HCT116 (cell line): Measurements from ENCODE around the gene STXBP3. TPM values are rescaled to one million over a fixed set of nuclear protein-coding genes. Genes with fewer than 3 reads are reported as not detected.
A peak's percentile ranks its signal among the peaks of the same experiment; 100 is the strongest.

Experiments
- ATAC-seq: fragments of 200-7000 bp; cut with Tn5 transposase; 2 replicates; pipeline ENCODE4 v1.9.1; 2020; ENCODE audit warnings: mild to moderate bottlenecking, moderate library complexity
- BruUV-seq: library from RNA; stranded (reverse); fragments of 400-500 nt; replicated peaks from 2 replicates; lab custom pipeline; 2021; lab: Mats Ljungman, UMichigan
- CTCF ChIA-PET: fragments of 300-600 bp; sonication (Branson Sonifier 250); formaldehyde crosslinking; loops from one replicate; lab custom pipeline; 2021; ENCODE audit warnings: antibody characterized with exemption; lab: Charles Lee
- POLR2A ChIA-PET: fragments of 300-600, 350-600 bp; sonication (Branson Sonifier 250); formaldehyde crosslinking; loops from one replicate; lab custom pipeline; 2021; ENCODE audit warnings: antibody characterized with exemption; lab: Charles Lee
- RAD21 ChIA-PET, 2 experiments: fragments of 300-600 bp; sonication (Branson Sonifier 250); formaldehyde crosslinking; loops; one replicate each; lab custom pipeline; 2023; ENCODE audit warnings: low total read pairs in 2 of 2; ENCODE audit not compliant: uncharacterized antibody in 2 of 2, unreplicated experiment in 2 of 2, low non-redundant PET in 1 of 2; lab: Charles Lee
- DNase-seq: peaks from one replicate; pipeline ENCODE4 v3.0.0-alpha.2; 2010; ENCODE audit warnings: low read depth, low spot score
- H2AFZ ChIP-seq: fragments of 200-600 bp; shearing (Covaris generic), sonication (generic); 2 replicates; pipeline ENCODE4 v1.6.1; 2017; ENCODE audit warnings: low read depth, mixed run types, mixed read lengths, antibody characterized with exemption, low read length; ENCODE audit not compliant: poor library complexity, severe bottlenecking
- H3K27ac ChIP-seq: 2 replicates; pipeline ENCODE4 v1.5.1; 2012; ENCODE audit warnings: low read depth, low read length
- H3K27me3 ChIP-seq: fragments of 200-600 bp; sonication (generic); 2 replicates; pipeline ENCODE4 v1.6.1; 2016; ENCODE audit warnings: mixed run types, low read length, mixed read lengths; ENCODE audit not compliant: insufficient read depth
- H3K36me3 ChIP-seq, 2 experiments: fragments of 200-500 bp in 1 of 2; fragments of 200-600 bp in 1 of 2; sonication (Bioruptor generic) in 1 of 2; sonication (generic) in 1 of 2; 2 replicates each; pipeline versions ENCODE4 v1.5.1 to v1.6.1; 2014 to 2016; ENCODE audit warnings: low read length in 2 of 2, inconsistent platforms in 1 of 2, mixed read lengths in 1 of 2, mixed run types in 1 of 2; ENCODE audit not compliant: insufficient read depth in 2 of 2, control insufficient read depth in 1 of 2
- H3K4me1 ChIP-seq, 2 experiments: fragments of 200-600 bp in 1 of 2; sonication (generic) in 1 of 2; 2 replicates each; pipeline versions ENCODE4 v1.5.1 to v1.6.1; 2012 to 2017; ENCODE audit warnings: low read length in 2 of 2, inconsistent platforms in 1 of 2, mild to moderate bottlenecking in 1 of 2, mixed read lengths in 1 of 2, mixed run types in 1 of 2, moderate library complexity in 1 of 2; ENCODE audit not compliant: insufficient read depth in 2 of 2, control insufficient read depth in 1 of 2
- H3K4me2 ChIP-seq: fragments of 200-600 bp; sonication (generic); 2 replicates; pipeline ENCODE4 v1.6.1; 2017; ENCODE audit warnings: mixed run types, low read length, mixed read lengths
- H3K4me3 ChIP-seq, 2 experiments: fragments of 200-600 bp in 1 of 2; sonication (generic) in 1 of 2; replicated peaks in 1 of 2; 2 replicates each; pipeline ENCODE4 v1.5.1; 2011 to 2016; ENCODE audit warnings: low read length in 2 of 2, control low read depth in 1 of 2, low read depth in 1 of 2, mild to moderate bottlenecking in 1 of 2, mixed read lengths in 1 of 2, mixed run types in 1 of 2
- H3K79me2 ChIP-seq: fragments of 200-600 bp; sonication (generic); 2 replicates; pipeline ENCODE4 v1.6.1; 2017; ENCODE audit warnings: mild to moderate bottlenecking, mixed run types, low read length, moderate library complexity, mixed read lengths; ENCODE audit not compliant: insufficient read depth
- H3K9ac ChIP-seq: fragments of 200-600 bp; sonication (generic); 2 replicates; pipeline ENCODE4 v1.6.1; 2016; ENCODE audit warnings: low read length, mixed read lengths
- H3K9me2 ChIP-seq: fragments of 200-600 bp; sonication (generic), shearing (Covaris generic); 2 replicates; pipeline ENCODE4 v1.6.1; 2017; ENCODE audit warnings: mixed run types, mild to moderate bottlenecking, moderate library complexity; ENCODE audit not compliant: insufficient read depth
- H3K9me3 ChIP-seq, 2 experiments: fragments of 200-500 bp in 1 of 2; fragments of 200-600 bp in 1 of 2; sonication (Bioruptor generic) in 1 of 2; sonication (generic) in 1 of 2; 2 replicates each; pipeline ENCODE4 v1.6.1; 2014 to 2017; ENCODE audit warnings: low read length in 2 of 2, mixed read lengths in 2 of 2, inconsistent platforms in 1 of 2, low read depth in 1 of 2, mild to moderate bottlenecking in 1 of 2, mixed run types in 1 of 2, moderate library complexity in 1 of 2; ENCODE audit not compliant: control insufficient read depth in 1 of 2, insufficient read depth in 1 of 2
- H4K20me1 ChIP-seq: fragments of 200-600 bp; sonication (generic), shearing (Covaris generic); 2 replicates; pipeline ENCODE4 v1.6.1; 2017; ENCODE audit warnings: mixed run types, mild to moderate bottlenecking, moderate library complexity; ENCODE audit not compliant: insufficient read depth
- ATF3 ChIP-seq: IDR thresholded peaks from 2 replicates; pipeline ENCODE4 v1.6.1; 2012
- CEBPB ChIP-seq: IDR thresholded peaks from 2 replicates; pipeline ENCODE4 v1.6.1; 2012; ENCODE audit warnings: low read depth
- EGR1 ChIP-seq: IDR thresholded peaks from 2 replicates; pipeline ENCODE4 v1.6.1; 2012; ENCODE audit warnings: low read depth
- ELF1 ChIP-seq: IDR thresholded peaks from 2 replicates; pipeline ENCODE4 v1.6.1; 2012; ENCODE audit warnings: low read depth, borderline replicate concordance
- EZH2 ChIP-seq: fragments of 200-600 bp; sonication (generic); IDR thresholded peaks from 2 replicates; pipeline ENCODE4 v1.6.1; 2017; ENCODE audit warnings: antibody characterized with exemption, mixed run types
- EZH2phosphoT487 ChIP-seq: fragments of 200-600 bp; IDR thresholded peaks from 2 replicates; pipeline ENCODE4 v1.6.1; 2018; ENCODE audit warnings: antibody characterized with exemption, borderline replicate concordance
- JUND ChIP-seq: IDR thresholded peaks from 2 replicates; pipeline ENCODE4 v1.6.1; 2012
- POLR2A ChIP-seq: IDR thresholded peaks from 2 replicates; pipeline ENCODE4 v1.7.0; 2011; ENCODE audit warnings: borderline replicate concordance; ENCODE audit not compliant: insufficient read depth, insufficient read length; ENCODE audit errors: extremely low read depth
- POLR2AphosphoS5 ChIP-seq: IDR thresholded peaks from 2 replicates; pipeline ENCODE4 v1.6.1; 2011; ENCODE audit warnings: mild to moderate bottlenecking, low read depth, low read length, moderate library complexity
- RAD21 ChIP-seq: IDR thresholded peaks from 2 replicates; pipeline ENCODE4 v1.6.1; 2012; ENCODE audit warnings: low read depth, mild to moderate bottlenecking
- REST ChIP-seq: IDR thresholded peaks from 2 replicates; pipeline ENCODE4 v1.6.1; 2012; ENCODE audit warnings: low read depth
- SIN3A ChIP-seq: IDR thresholded peaks from 2 replicates; pipeline ENCODE4 v1.6.1; 2012; ENCODE audit warnings: low read depth
- SP1 ChIP-seq: IDR thresholded peaks from 2 replicates; pipeline ENCODE4 v1.6.1; 2012; ENCODE audit warnings: low read depth
- YY1 ChIP-seq: IDR thresholded peaks from 2 replicates; pipeline ENCODE4 v1.6.1; 2011; ENCODE audit warnings: low read length, low read depth, moderate library complexity, mild to moderate bottlenecking; ENCODE audit not compliant: insufficient replicate concordance; ENCODE audit errors: extremely low read depth
- ZFX ChIP-seq: fragments of 450-650 bp; IDR thresholded peaks from 2 replicates; pipeline ENCODE4 v1.6.1; 2017
- intact Hi-C: fragments of 100-400 bp; cut with micrococcal nuclease; formaldehyde crosslinking; loops from 2 replicates; pipeline ENCODE4 v1.10.0; 2022
- total RNA-seq: library from RNA; stranded (reverse); gene quantifications from one replicate; pipeline ENCODE4 v1.2.1, GENCODE V29; 2021; ENCODE audit not compliant: unreplicated experiment
- TF ChIP-seq, protein P1 (sequence below): IDR thresholded peaks from 2 replicates; pipeline ENCODE4 v1.6.1; 2012

Gene STXBP3
- total RNA-seq, 1 experiment from 2014 or later = 22.6 TPM

DNA sequence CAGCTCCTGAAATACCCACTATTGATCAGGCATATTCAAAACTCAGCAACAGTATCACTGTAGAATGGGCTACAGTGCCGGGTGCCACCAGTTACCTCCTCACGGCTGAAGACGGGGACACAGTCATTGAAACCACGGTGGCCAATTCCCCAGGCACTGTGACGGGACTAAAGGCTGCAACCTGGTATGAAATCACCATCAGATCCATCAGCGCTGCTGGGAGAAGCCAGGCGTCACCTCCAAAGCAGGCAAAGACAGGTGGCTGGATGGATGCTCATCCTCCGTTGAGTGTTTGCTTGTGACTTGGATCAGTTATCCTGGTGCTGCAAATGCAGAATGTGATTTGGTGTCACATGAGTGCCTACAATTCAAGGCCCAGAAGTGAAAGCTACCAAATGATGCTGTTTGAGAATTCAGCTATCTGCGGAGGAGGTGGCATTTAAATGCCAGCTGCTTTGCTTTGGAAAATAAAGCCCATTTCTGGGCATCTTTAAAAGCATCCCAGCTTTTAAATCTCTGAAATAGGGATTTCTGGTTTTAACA is 28.6 kb upstream of the STXBP3 start:
- H3K27ac ChIP-seq = no peak overlapping the region
- no peaks in the 10 kb centered on the region for H3K79me2 ChIP-seq
- DNase-seq (no peak), ATAC-seq (no peak)
- intact Hi-C loops = no loop called here
- H3K9me3 ChIP-seq = no peaks in the 10 kb centered on the region
- H3K4me1 ChIP-seq = peaks cover 5 to 24% of the 10 kb centered on the region in 2 experiments
- no peak overlapping the region for H3K4me3 ChIP-seq
- ChIA-PET POLR2A (no interaction called here), RAD21 (no interaction called here), CTCF (interaction anchor here (1.5 kb wide), 1 partner anchor 8 kb away, joined by 3 read pairs; no protein-coding TSS in a partner anchor)
- no peak overlapping the region for H3K9ac ChIP-seq
- no peaks in the 10 kb centered on the region for H3K9me2 ChIP-seq
- H4K20me1 ChIP-seq = no peaks in the 10 kb centered on the region
- no peaks in the 10 kb centered on the region for H3K36me3 ChIP-seq
- H2AFZ ChIP-seq = no peak overlapping the region
- TF ChIP-seq JUND (no peak), ATF3 (no peak)
- TF ChIP-seq, all 23 proteins: peak for 0
- BruUV-seq = no TSS peak
- H3K27me3 ChIP-seq = no peaks in the 10 kb centered on the region
- no peak overlapping the region for H3K4me2 ChIP-seq

GRCh38 chr1:108718927-108719655 is 27.4 kb upstream of the STXBP3 start:
- no peaks in the 10 kb centered on the region for H3K9me3 ChIP-seq
- H3K9me2 ChIP-seq = no peaks in the 10 kb centered on the region
- DNase-seq (no peak), ATAC-seq (peak; percentile 10; the same call in 1 of the 2 replicates)
- RAD21 ChIA-PET = interaction anchor here in 1 of 2 experiments (0.6 to 0.8 kb wide), 2 partner anchors 28 to 86 kb away, joined by 3 to 4 read pairs; partner anchors contain the start of gene STXBP3
- no peaks in the 10 kb centered on the region for H3K27me3 ChIP-seq
- H2AFZ ChIP-seq = peak overlapping the region; percentile 49
- no peak overlapping the region for H3K4me3 ChIP-seq
- POLR2A ChIA-PET = no interaction called here
- intact Hi-C loops = no loop called here
- H3K79me2 ChIP-seq = no peaks in the 10 kb centered on the region
- no TSS peak for BruUV-seq
- H3K27ac ChIP-seq = no peak overlapping the region
- H4K20me1 ChIP-seq = no peaks in the 10 kb centered on the region
- peaks cover 5 to 24% of the 10 kb centered on the region in 2 experiments for H3K4me1 ChIP-seq
- CTCF ChIA-PET = interaction anchor here (1.5 kb wide), 1 partner anchor 9 kb away, joined by 3 read pairs; no protein-coding TSS in a partner anchor
- H3K9ac ChIP-seq = no peak overlapping the region
- TF ChIP-seq EZH2phosphoT487 (no peak), CEBPB (no peak), REST (no peak), YY1 (no peak), EGR1 (no peak), EZH2 (no peak), RAD21 (no peak), ZFX (no peak), POLR2AphosphoS5 (no peak), POLR2A (no peak), SP1 (no peak), ATF3 (no peak), SIN3A (no peak), ELF1 (no peak)
- TF ChIP-seq, protein P1, sequence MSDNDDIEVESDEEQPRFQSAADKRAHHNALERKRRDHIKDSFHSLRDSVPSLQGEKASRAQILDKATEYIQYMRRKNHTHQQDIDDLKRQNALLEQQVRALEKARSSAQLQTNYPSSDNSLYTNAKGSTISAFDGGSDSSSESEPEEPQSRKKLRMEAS = no peak
- H3K36me3 ChIP-seq = no peaks in the 10 kb centered on the region
- H3K4me2 ChIP-seq = peak overlapping the region; percentile 75
